AML-193 (cell line): ENCODE measurements around the gene VPS8.

ENCODE experiments used
- DNase-seq, 2 experiments: peaks; one replicate each; lab custom pipeline; 2025; lab: John Stamatoyannopoulos, UW

VPS8 gene

DNA sequence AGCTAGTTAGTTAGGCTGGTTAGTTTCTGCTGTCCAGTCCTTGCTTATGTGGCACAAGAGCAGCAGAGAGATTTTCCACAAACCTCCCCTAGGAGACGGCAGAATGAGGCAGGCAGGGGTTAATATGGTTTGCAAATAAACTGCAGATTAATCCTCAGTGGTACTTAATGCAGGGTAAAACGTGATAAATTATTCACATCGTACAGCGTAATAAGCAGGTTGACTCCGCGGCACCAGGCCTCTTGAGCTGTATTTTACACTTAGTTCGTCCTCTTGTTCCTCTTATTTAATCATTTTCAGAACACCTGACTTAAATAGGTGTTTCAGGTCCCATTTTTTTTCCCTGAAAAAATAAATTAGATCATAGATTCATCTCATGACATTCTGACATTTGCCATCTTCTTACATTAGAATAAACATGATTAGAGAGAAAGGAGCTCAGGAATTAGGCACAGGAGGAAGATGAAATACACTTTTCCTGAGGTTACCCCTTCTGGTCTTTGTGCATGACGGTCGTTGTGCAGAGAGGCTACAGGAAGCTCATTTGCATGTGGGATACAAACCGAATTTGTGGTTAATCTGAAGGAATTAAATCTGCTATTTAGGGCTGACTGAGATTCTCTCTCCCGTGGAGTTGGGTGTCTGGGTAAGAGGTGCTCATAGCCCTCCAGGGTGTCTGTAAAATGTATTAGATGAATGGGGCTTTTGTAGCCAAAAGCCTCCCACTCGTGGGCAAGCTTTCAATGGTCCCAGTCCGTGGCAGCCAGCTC is 27.1 kb upstream of the VPS8 start:
- no peak for DNase-seq

DNA sequence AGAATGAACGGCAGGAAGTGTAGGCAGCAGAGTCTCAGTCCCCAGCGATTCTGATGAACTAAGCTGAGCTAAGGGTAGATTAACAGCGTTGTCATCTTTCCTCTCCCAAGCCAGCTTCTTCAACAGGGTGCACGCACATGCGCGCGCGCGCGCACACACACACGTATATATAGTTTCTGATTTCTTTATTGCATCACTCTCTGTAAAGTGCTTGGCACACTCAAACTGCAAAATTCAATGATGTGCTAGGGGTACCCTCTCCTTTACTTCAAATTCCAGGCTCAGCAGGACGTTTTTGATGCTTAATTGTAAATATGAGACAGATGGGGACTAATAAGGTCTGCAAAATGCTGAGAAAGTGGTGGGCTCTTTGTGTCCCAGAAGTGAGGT is 26.1 kb upstream of the VPS8 start:
- no peak for DNase-seq

DNA sequence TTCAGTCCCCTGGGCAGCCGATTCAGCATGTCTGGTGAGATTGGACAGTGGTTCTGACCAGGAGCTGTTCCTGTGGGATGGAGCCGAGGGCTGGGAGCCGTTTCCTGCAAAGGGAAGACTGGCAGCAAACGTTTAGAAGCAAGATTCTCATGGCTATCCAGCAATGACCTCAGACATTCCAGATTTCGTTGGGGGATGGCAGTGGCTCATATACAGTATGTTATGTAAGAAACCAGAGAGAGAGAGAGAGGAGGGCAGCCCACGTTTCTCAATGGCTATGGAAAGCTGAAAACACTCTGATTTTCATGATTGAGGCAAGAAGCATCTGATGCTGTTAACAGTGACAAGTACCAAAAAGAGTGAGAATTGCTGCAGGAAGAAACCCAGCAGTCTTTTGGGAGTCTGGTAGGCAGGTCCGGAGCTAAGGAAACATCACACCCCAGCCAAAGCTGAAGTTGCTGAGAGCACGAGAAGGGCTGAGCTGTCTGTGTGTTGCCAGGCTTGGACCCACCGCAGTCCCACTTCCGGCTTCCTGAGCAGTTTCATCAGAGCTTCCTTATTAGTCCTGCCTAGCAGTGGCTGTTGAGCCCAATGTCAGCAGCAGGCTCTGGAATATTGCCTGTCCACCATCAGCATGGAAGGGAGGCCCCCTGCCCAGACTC is 25.6 kb upstream of the VPS8 start:
- peak; percentile 84 to 85 for DNase-seq

DNA sequence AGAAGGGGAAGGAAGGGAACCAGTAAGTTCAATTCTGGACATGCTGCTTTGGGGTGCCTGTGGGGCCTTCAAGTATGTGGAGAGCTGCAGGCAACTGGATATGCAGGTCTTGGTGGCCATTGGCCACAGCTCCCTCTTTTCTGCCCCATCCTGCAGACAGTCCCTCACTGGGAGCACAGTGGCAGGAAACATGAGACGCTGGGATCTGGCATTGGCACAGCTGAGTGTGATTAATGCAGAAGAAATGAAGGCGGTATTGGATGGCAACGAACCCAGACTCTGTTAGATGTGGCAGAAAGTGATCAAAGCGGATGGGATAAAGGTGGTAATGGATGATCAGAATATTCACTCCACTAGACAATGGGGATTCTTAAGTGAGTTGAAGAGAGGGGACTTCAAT is 23.2 kb upstream of the VPS8 start:
- no peak for DNase-seq

DNA sequence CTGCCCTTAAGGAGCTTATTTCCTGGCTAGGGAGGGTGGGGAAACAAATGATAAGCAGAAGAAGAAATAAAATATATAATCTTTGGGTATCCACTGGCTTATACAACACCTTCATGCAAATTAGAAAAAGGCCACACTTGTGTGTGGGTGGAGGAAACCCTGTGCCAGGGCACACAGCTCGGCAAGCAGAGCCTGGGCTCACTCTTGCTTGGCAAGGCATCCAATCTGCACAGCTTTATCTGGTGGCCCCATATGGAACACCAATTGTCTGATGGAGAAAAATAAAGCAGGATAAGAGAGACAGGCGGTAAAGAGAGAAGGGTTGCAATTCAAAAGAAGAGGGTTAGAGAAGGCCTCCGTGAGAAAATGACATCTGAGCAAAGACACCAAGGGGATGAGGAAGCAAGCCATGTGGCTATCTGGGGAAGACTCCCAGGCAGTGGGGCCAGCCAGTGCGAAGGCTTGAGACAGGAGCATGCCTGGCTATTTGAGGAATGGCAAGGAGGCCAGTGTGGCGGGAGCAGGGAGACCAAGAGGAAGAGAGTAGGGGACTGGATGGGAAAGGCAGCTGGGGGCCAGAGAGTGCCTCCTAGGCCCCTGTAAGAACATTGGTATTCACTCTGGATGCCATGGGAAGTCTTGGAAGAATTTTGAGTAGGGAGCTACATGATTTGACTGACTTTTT is 22.5 kb upstream of the VPS8 start:
- DNase-seq, result no peak

DNA sequence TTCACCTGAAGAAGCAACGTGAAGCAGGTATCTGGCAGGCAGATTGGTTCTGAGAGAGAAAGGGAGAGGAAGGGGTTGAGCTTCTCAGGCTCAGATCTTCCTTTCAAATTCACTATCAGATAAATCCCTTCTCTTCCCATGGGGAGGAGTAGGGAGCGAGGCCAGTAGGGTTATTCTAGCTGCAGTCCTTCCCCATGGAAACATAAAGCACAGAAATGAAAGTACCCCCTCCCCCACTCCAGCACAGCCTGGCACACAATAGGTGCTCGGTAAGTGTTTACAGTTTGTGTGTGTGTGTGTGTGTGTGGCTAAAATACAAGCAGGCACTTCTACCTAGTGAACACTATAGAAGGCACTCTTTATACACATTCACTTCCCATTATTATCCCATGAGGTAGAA is 20.8 kb upstream of the VPS8 start:
- no peak for DNase-seq

DNA sequence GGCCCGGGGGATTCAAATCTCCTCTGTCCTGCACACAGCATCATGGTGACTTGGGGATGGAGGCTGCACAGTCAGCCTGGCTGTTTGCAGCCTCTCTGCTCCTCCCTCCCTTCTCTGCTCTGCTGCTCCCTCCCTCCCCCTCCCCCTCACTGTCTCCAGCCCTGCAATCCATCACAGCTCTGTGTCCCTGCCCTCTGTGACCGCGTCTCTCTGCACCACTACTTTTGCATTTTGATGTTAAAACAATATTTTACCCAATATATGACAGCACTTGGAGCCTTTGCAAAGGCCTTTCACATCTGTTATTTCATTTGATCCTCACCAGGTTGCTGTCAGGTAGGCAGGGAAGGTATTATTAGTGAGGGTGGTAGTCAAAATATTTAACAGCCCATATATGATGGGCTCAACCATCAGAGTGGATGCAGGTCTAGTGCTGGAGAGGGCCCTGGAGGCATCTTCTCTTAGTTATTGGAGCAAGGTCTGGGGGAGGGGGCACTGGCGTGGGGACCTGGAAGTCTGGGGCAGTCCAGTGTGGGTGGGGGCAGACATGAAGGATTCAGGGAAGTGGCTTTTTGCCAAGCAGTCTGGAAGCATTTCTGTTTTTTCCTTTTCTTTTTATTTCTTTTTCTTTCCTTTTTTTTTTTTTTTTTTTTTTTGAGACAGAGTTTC is 16.3 kb upstream of the VPS8 start:
- DNase-seq, result no peak

DNA sequence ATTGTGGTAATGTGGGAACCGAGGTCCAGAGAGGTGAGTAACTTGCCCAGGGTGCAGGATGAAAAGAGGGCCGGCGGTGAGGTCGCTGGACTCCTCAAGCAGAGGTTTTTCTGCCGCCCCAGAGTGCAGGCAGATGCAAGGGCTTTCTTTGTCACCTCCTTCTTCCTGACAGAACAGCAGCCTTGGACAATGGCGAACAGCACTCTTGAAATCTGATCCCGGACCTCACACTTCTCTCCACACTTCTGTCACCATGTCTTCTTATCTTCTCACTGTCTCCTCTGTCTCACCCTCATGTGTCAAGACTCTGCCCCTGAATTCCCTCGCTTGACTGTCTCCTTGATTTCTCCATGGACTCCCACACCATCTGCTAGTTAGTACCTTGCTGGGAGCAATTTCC is 15.4 kb upstream of the VPS8 start:
- no peak for DNase-seq

DNA sequence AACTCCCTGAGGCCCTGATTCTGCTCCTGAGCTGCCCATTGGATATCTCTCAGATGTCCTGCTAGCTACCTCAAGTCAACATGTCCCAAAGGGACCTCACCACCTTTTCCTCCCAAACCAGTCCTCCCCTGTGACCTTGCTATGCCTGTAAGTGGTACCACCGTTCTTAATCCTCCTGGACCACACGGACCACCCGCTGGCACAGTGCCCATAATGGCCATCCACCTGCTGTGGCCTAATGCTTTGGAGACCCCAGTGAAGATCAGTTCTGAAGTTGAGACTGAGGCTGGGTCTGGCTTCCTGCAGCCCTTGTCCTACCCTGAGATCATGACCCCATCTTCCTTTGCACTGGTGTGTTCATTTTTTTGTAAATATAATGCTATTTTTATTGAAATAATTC is 15.0 kb upstream of the VPS8 start:
- DNase-seq, result no peak

DNA sequence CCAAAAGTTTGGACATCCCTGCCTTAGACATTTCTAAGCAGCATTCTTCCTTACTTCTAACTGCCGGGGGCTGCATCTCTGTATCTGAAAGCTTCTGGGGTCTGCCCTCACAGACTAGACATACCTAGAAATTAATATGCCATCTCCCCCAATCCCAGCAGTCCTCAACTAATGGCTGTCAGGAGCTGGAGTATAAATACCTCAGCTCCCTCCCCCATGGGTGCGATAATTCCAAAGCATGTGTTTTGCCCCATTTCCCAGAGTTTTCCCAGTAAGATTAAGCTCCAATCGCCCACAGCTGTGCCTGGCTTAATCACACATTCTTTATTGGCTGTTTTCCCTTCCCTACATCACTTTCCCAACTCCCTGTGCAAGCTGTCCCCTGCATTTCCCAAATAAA is 13.8 kb upstream of the VPS8 start:
- DNase-seq, result no peak

DNA sequence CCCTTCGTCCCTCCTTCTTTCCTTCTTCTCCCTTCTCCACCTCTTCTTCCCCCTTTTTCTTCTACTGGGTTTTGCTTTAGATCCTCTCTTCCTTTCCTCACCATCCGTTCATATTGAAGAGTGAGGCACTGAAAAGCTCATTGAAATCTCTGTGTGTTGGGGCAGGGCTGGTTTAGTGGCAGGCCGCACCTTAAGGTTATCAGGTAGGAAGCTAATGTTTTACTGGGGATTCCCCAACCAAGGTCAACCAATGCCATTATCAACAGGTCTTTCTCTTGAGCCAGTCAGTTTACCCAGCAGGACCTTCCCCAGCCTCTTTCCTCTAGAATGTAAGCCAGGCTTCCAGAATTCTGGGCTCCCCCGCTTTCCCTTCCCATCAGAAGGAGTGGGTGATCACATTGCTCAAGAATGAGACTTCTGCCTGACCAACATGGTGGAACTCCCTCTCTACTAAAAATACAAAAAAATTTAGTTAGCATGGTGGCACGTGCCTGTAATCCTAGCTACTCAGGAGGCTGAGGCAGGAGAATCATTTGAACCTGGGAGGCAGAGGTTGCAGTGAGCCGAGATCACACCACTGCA is 11.5 kb upstream of the VPS8 start:
- no peak for DNase-seq

DNA sequence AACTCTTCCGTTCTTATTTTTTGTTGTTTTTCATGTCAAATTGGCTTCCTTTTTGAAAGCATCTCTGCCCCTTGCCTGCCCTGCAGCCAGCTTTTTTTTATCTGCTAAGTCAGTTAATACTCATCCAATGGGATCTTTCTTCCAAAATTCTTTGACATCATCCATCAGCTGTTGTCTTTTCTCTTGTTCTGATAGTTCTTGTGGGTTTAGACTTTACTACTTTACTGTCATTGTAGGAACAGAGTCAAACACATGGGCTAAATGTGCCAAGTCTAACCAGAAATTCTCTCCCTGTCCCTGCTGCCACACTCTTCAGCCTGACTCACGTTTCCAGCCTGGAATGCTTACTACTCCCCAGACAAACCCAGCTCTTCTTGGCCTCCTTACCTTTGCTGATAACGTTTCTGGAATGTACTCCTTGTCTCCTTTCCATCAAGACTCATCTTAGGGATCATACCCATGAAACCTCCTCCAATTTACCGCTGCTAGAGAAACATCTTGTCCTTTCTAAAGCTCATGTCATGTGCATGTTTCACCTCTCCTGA is 10.7 kb upstream of the VPS8 start:
- DNase-seq, result no peak

DNA sequence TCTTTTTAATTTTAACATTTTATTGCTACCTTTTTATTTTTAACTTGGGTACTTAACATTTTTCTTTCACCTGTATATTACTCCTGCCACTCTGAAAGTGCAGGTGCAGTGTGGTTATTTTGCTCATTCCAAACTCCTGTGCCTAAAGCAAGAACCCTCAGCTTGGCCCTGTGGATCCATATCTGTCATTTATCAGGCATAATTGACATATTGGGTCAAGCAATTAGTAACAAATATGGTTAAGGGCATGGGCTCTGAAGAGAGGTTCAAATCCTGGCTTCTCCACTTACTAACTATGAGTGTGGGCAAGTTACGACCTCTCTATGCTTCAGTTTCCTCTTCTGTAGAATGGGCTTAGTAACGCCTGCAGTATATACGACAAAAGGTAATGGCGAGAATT is 9.8 kb upstream of the VPS8 start:
- no peak for DNase-seq

DNA sequence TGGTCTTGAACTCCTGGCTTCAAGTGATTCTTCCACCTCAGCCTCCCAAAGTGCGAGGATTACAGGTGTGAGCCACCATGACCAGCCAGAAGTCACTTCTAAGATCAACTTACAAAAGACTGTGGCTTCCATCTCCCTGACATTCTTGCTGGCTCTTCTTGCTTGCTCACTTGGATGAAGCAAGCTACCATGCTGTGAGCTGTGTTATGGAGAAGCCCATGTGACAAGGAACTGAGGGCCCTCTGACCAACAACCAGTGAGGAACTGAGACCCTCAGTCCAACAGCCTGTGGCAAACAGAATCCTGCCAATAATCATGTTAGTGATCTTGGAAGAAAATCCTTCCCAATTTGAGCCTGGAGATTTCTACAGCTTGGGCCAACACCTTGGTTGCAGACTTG is 7.2 kb upstream of the VPS8 start:
- no peak for DNase-seq

DNA sequence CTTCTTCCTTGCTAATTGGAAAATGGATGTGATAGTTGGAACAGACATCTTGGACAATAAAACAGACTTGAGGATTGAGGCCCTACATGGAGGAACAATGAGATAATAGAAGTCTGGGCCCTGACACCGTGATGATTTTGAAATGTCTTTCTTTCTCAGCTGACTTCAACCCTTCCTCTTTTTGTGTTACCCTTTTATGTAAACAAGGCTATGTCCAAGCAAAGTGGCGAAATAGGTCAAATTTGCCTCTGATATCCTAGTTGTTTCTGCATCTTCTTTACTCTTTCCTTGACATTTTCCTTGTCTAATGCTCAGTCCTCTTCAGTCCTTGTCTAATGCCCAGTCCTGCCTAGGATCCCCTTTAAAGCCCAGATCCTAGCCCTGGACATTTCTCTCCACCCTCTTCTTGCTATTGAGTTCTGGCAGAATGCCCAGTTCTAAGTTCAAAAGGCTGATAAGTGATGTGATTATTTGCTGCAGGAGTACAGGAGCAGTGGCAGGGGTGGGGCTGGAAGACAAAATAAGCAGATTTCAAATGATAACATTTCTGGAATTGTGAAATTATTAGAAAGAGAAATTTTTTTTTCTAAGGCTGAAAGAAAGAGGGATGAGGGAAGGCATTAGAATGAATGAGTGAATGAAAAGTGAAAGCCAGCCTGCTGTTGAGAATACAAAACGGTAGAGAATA is 6.5 kb upstream of the VPS8 start:
- DNase-seq, result peak; percentile 96 to 98

DNA sequence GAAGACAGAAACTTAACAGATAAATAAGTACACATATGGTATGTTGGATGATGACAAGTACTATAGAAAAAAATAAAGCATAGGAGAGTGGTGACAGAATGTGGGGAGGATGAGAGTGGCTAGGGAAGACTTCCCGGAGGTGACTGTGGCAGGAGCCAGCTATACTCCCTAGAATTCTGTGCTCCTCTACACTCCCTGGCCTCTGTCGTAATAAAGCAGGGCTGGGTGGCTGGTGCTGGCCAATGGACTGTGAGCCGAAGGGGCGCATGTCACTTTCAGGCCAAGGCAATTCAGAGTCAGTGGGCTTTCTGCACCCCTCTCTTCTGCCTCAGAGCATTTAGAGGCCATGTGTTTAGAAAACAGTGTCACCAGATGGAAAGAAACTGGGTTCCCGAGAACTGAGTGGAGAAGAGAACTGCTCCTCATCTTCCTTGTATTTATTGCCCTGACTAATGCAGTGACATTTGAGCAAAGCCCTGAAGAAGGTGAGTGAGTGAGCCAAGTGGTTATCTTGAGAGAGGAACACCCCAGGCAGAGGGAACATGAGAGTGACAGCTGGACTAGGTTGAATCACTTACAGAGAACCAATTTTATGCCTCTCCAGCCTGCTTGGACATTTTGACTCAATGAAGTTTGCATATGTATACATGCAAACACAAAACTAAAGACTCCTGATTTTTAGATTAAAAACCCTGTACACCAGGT is 5.2 kb upstream of the VPS8 start:
- DNase-seq, result no peak

DNA sequence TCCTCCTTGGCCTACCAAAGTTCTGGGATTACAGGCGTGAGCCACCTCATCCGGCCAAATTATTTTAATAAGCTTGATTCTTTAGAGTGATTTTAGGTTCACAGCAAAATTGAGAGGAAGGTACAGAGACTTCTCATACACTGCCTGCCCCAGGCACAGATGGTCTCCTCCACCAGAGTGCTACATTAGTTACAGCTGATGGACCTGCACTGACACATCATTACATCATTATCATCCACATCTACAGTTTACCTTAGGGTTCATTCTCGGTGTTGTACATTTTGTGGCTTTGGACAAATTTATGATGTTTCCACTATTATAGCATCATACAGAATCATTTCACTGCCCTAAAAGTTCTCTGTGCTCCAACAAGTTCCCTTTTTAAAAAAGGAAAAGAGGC is 4.4 kb upstream of the VPS8 start:
- no peak for DNase-seq

DNA sequence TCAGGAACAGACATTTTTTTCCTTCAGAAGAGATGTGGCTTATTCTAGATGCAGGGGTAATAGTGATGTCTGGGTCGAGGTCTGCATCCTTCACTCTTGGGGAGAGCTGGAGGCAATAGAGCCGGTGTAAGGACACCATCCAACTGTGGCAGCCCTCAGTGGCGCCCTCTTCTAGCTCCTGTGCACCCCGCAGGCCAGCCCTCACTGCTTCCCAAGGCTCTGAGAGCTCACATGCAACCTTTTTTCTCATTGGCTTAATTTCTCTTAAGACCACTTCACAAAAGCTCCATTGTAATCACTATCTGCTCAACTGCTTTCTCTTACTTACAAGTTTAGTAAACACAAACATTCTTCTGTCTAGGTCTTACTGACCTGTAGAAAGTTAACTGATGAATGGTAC is 3.9 kb upstream of the VPS8 start:
- DNase-seq, result no peak

DNA sequence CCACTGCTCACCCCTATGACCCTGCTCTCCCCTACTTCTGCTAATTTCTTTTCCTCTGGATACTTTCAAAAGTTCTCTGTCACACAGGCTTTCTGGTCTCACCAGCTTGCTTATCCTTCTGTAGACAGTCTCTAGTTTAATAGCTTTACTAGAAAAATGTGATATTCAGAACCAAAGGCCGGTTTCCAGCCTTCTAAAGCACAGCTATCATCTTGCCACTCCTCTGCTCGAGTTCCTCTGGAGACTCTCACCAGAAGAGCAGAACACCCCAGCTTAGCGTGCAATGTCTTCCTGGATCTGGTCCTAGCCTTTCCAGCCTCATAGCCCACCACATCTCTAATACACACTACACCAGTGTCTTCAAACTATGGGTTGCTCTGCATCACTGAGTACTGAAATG is 1.8 kb upstream of the VPS8 start:
- DNase-seq, result no peak

DNA sequence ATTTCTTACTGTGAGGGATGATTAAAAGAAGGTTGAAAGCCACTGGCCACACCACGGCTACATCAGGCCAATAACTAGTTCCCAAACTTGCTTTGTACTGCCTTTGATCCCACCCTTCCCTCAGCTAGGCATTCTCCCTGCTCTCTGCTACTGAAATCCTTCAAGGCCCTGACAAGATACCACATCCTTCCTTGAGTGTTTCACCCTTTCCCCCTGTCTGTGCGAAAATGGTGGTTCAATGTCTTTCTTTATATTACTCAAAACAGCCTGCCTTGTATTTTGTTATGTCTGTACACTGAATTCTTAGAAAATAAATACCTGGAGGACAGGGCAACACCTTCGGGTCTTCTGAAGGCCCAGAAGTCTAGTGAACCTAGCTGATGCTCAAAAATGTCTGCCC is 932 bp upstream of the VPS8 start:
- no peak for DNase-seq

DNA sequence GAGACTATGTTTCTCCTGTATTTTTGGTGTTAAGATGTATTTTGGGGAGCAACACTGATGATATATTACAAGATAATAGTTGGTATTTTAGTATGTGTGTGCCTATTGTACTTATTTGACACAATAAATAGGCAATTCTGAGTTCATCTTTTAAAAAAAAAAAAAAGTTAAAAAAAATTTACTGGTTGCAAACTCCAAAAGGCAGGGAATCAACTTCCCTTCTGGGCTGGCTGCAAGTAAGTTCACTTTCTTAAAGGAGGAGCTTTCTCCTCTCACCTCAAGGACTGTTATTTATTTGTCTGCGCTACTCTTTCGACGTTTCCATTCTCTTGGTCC is 335 bp upstream of the VPS8 start:
- no peak for DNase-seq
